ENCODE measurements around the gene NUDT1.
"Not testable (repeated sequence)": the region's sequence is repeated elsewhere in the genome, so short reads cannot be mapped to it uniquely, and the experiment has no call there.

Gene NUDT1

DNA sequence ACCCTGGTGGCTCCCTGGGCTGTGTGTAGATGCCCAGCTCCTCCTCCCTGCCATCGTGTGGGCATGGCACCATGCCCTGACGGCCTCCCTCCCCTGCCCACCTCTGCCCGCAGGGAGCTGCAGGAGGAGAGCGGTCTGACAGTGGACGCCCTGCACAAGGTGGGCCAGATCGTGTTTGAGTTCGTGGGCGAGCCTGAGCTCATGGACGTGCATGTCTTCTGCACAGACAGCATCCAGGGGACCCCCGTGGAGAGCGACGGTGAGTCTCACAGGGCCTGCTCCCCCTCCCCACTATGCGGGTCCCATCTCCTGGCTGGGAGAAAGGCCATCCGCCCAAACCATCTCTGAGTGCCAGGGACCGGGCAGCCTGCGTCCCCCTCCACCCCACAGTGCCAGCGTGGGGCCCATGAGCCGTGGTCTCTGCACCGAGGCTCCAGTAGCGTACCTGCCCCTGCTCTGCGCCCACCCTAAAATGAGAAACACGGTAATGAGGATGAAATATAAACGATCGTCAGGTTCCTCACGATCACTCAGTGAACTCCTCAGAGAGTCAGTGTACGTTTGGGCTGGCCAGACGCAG lies 7.8 kb downstream of the NUDT1 start:
- no peak for DNase-seq (ENCODE audit: low read depth)

DNA sequence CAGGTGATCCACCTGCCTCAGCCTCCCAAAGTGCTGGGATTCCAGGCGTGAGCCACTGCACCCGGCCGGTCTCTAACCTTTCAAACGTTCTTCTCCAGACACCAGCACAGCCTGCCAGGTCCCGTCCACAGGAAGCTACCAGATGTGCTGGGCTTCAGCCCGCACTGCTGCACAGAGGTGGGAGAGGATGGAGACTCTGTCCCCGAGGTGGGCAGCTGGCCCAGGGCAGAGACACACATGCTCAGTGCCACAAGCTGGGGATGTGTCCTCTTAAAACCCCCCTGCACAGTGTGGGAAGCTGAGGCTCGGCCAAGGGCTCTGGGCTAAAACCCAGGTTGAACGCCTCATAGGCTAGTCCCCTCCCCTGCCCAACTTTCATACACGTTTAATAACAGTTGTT lies 9.4 kb downstream of the NUDT1 start:
- no peak for DNase-seq (ENCODE audit: low read depth)

DNA sequence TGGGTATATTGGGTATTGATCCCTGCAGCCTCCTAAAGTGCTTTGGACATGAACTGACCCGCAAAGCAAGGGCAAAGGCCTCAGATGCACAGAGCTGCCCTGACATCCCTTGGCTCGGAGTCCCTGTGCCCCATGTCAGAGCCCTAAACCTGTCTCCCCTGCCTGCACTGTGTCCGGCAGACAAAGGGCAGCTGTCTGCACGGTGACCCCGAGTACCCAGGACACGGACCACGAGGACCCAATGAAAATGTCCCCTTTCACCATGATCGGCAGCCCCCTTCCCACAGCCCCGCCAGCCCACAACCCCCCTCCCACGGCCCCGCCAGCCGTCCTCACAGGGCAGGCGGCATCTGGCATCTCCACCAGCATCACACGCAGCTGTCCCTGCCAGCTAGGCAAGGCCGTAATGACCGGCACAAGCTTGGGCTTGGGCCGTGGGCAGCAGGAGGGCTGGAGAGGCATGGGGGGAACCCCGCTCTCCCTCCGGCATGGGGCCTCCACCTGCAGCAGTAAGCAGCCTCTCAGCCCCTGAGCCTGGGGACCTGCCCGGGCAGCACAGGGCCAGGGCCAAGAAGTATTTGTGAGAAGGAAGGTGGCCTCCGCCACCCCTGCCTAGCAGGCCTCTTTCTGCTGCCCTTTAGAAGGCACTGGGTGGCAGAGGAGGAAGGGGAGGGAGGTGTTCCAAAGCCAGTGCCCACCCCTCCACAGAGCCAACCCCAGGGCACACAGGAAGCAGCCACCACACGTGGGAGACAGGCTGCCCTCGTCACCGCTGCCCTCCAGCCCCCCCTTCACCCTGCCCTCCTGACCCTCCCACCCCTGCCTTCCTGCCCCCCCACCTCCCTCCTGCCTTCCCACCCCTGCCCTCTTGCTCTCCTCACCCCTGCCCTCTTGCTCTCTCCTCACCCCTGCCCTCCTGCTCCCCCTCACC lies 10.1 kb downstream of the NUDT1 start:
- DNase-seq (ENCODE audit: low read depth) = no peak

DNA sequence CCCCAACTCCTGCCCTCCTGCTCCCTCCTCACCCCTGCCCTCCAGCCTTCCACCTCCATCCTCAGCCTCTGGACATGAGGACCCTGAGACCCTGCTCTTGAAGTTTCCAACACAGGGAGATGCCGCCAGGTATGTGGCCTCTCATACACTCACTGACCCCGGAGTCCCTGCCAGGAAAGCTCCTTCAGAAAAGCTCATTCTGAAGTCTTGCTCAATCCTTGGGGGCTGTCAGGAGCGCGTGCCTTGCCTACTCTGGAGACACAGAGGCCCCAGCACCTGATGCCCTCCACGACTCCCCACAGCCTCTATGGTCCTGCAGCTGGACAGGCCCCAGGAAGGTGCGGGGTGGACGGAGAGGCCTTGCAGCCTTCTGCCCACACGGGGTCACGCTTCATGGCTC lies 11.0 kb downstream of the NUDT1 start:
- no peak for DNase-seq (ENCODE audit: low read depth)

DNA sequence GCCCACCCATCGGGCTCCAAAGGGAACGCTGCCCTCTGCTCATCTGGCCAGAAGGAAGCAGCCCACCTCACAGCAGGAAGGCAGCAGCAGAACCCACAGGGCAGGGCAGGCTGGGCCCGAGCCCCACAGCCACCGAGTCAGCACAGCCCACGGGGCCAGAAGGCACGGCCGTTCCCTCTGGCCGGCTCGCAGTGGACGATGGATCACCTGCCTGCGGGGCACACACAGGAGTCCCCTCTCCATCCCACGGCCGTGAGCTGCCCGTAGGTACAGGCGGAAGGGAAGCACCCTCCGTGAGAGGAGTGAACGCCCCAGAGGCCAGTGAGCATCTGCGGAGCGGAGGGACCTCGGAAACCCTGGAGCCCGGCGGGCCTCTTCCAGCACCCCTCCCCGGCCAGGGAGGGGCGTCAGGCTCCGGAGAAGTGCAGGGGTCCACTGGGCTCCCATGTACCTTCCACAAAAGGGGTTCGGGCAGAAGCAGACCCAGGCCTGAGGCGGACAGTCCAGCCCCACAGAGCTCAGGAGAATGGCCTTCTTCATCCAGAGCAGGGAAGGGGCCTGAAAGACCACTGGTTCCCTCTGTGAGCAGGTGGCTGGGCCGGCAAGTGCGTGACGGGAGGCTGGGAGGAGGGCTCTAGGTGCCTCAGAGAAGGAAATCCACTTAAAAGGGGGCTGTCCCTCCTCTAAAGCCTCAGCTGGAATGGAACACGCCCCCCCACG lies 11.7 kb downstream of the NUDT1 start:
- no peak for DNase-seq (ENCODE audit: low read depth)

DNA sequence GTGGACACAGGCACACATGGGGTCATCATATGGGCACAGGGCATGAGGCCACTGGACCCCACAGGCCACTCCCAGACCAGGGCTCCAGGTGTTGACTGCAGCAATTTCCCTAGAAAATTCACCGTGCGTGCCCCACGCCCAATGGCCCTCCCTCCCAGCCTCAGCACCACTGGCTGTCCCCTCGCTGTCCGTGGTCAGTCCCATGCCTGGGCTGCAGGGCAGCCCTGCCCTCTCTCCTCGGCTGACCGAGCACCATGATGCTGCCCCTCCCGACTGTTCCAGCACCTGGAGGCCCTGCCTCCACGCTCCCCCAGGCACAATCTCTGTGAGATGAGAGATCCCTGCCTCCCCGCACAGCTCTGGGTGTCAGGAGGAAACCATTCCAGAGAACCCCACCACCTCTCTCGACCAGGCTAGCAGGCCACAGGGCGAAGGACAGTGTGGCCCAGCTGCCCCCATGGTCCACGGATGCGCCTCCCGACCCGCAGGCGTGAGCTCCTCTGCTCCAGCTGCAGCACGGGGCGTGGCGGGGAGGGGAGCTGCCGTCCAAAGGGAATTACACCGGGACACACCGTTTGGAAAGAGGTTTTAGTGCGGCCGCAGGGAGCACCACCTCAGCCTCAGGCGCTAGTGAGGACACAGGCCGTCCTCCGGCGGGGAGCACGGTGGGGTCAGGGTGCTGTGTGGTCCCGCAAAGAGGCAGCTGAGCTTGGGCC lies 12.6 kb downstream of the NUDT1 start:
- no peak for DNase-seq (ENCODE audit: low read depth)

DNA sequence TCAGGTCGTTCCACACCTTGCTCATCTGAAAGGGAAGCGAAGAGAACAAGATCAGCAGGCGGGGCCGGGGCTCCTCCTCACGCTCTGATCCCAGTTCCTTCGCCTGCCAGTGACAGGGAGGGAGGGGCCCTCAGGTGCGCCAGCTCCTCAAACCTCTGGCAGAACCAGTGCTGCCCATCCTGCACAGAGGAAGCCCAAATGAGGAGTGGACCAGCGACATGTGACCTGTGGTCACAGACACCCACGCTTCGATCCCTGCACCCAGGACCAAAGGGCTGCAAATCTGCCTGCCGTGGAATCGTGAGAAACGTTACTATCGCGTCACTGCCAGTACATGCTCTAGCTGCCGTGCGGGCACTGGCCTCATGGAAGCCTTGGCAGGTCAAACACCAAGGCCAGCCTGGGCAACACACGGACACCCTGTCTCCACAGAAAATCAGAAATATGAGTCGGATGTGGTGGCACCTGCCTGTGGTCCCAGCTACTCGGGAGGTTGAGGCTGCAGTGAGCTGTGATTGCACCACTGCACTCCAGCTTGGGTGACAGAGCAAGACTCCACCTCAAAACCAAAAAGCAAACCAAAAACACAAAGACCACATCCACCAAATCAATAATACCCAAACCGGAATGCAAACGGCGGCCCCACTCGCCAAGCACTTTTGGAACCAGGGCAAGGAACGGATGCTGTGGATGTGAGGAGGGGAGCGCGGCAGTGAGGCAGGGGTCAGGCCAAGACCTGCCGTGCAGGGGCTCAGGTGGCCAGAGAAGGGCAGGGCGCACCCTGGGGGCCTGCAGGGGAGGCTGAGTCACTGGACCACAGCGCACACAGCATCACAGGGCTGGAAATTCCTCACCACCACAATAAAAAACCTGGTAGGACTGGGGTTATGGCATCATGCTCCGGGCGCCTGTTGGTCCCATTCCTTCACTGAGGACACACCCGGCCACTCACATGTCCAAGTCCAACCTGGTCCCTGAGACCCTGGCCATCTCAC lies 13.4 kb downstream of the NUDT1 start:
- no peak for DNase-seq (ENCODE audit: low read depth)

DNA sequence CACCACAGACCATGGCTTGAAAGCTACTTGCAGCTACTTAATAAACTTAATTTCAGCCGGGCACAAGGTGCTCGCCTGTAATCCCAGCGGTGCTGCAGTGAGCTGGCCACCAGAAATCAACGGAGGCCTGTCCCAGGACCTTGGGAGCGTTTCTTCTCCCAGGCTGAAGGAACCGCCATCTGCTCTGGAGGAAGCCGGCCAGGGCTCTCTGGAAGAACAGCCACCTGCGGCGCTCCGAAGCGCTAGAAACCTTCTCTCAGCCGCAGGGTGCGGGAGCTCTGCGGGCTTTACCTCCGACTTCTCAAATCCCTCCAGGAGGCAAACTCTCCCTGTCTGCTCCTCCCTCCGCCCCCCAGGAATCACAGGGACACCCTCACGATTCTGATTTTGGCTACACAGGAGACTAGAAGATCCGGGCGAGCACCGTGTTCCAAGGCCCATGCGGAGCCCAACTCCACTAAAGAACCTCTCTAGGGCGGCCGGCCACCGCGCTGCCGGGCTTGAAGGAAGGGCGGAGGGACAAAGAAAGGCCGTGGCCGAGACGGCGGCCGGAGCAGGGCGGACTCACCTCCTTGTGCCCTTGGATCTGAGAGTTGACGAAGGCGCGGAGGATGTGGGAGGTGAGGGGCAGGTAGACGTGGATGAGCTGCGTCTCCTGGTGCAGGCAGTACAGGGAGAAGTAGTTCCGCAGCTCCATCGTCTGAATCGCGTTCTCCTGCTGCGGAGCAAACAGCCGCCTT lies 14.4 kb downstream of the NUDT1 start:
- DNase-seq (ENCODE audit: low read depth) = no peak

DNA sequence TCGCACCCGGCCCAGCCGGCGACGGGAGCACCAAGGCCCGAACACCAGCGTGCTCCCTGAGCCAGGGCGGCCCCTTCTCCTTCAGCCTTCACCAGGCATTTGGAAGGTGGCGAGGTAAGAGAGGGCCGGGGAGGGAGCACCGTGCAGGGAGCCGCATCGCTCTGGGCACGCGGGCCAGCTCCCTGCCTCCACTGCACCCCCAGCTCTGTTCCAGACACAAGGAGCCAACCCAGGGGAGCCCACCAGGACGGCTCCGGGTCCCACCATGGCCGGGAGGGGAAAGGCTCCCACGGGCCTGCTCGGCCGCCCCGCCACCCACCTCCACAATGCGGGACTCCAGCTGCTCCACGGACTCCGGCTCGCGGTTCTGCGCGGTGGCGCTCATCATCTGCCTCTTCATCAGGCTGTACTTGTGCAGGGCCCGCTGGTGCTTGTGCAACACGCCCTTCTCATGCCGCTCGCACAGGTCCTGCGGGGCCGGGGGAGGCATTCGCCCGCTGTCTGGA lies 15.1 kb downstream of the NUDT1 start:
- DNase-seq (ENCODE audit: low read depth) = no peak

DNA sequence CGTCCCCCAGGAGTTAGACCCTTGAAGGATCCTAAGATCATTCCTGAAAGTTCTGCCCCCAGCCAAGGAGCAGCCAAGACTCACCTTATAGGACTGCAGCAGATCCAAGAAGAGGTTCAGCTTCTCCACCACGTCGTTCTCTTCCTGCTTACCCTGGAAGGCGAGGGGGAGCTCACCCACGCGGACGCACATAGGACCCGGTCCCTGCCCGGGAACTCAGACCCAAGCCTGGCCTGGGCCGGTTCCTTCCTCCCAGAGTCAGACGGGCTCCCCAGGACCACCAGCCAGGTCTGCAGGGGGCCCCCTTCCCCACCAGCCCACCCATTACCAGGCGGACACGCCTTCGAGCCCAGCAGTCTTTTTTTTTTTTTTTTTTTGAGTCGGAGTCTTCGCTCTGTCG lies 15.6 kb downstream of the NUDT1 start:
- no peak for DNase-seq (ENCODE audit: low read depth)

DNA sequence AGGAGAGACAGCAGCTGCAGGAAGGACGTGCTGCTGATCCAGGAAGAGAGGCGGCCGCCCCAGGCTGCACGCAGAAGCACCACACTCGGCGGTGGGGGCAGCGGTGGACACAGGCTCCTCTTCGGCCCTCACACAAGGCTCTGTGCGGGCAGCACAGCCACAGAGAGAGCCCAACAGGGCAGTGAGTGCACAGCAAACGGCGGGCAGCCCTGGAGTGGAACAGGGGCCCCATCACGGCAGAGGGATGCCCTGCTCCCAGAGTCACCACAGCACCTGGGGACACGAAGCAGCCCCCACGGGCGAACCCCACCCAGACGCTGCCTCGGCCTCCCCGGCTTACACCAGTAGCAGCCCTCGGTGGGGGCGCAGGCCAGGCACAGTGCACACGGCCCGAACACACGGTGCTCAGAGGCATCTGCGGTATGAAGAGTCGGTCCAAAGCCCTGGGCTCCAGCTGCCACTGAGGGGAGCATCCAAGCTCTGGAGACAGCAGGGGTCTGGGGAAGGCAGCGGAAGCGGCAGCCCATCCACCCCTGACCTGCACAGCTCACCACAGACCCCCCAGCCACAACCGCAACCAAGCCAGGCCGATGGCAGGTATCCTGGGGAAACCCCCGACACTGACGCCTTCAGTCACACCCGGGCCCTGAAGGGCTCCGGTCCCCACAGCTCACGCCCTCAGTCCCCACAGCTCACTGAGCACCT lies 16.8 kb downstream of the NUDT1 start:
- DNase-seq (ENCODE audit: low read depth) = no peak

DNA sequence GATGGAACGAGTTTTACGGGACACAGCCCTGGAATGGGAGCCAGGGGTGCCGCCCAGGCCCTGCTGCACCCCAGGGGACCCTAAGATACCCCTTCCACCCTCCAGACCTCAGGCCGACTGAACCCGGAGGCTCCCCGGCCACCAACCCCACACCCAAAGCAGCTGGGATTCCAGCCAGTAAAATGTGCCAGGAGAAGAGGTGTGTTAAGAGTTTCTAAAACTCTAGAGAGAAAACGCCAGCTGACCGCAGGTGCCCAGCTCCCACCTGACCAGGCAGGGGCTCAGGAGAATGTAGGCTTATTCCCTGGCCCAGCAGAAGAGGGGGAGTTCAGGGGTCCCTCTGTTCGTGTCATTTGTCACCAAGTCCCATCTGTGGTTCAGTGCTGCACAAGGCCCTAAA lies 17.5 kb downstream of the NUDT1 start:
- no peak for DNase-seq (ENCODE audit: low read depth)

DNA sequence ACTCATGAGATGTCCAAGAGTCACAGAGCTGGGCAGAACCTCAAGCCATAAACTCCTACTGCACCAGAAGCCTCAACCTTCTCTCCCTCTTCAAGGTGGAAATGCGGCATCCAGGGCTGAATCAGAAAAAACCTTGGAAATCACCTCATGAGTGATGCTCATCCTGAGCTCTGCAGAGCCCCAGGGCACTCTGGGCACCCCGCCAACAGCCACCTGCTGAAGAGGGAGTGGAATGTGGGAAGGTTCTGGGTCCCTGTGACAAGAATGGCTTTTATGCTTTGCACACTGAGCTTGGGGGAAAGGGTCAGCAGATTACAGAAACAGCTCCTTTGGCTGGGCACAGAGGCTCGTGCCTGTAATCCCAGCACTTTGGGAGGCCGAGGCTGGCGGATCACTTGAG lies 18.8 kb downstream of the NUDT1 start:
- no peak for DNase-seq (ENCODE audit: low read depth)

DNA sequence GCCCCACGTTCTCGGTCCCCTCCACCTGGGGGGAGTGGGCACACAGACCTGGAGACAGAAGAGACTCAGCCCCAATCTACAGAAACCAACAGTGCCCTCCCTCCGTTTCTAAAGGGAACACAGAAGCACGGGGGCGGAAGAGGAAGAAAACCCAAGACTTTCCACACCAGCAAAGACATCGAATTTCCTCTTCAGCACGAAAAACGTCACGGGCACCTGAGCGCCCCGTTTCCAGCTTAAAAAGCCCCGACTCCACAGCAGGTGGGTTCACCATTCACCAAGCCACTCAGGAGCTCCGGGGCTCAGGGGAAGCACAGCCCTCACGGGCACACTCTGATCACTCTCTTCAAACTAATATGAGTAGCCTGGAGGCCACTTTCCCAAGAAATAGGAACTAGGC lies 19.6 kb downstream of the NUDT1 start:
- no peak for DNase-seq (ENCODE audit: low read depth)

DNA sequence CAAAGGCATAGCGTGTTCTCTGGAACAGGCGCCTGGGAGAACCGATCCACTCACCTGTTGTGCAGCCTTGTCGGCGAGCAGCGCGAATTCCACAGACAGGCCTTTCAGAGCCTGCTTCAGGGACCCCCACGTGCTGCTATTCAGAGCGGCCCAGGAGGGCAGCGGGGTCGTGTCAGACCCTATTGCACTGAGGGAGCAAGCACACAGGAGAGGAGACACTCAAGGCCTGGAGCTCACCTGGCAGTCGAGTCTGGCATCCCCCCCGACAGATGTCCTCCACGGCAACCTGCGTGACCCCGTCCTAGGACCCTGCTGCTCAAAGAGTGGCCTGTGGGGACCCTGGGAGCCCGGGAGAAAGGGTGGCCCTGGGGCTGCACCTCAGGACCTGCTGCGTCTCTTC lies 21.1 kb downstream of the NUDT1 start:
- DNase-seq (ENCODE audit: low read depth) = no peak

DNA sequence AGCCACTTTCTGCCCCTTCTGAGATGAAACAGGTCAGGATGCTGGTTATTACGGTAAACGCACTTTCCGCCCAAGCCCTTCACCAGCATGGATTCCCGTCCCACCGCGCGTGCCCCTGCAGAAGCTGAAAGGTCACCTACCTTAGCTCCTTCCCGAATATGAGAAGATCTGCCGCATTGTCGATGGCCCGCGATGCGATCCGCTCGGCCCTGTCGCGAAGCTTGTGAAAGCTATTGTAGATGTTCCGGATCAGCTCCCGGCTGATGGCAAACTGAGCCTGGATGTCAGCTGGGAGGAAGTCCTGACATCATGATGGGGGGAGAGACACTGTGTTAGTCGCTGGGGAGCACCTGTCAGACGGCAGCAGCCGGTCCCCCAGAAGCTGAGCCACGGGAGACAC lies 22.1 kb downstream of the NUDT1 start:
- no peak for DNase-seq (ENCODE audit: low read depth)

DNA sequence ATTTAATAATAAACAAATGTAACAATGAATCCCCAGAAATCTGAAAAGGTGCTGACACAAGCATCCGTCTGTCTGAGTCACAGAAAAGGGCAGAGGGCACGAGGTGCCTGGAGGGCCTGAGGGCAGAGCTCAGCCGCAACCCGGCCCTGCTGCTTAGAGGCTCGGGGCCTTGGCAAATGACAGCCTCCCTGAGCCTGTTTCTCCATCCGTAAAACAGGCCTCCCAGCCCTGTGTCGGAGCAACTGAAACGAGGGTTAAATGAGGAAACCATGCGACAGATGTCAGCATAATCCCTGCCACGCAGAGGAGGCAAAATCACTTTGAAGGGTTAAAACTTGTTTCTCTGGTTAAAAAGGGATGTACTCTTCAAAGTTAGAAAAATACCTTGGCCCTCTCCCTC lies 24.9 kb downstream of the NUDT1 start:
- DNase-seq (ENCODE audit: low read depth) = no peak

DNA sequence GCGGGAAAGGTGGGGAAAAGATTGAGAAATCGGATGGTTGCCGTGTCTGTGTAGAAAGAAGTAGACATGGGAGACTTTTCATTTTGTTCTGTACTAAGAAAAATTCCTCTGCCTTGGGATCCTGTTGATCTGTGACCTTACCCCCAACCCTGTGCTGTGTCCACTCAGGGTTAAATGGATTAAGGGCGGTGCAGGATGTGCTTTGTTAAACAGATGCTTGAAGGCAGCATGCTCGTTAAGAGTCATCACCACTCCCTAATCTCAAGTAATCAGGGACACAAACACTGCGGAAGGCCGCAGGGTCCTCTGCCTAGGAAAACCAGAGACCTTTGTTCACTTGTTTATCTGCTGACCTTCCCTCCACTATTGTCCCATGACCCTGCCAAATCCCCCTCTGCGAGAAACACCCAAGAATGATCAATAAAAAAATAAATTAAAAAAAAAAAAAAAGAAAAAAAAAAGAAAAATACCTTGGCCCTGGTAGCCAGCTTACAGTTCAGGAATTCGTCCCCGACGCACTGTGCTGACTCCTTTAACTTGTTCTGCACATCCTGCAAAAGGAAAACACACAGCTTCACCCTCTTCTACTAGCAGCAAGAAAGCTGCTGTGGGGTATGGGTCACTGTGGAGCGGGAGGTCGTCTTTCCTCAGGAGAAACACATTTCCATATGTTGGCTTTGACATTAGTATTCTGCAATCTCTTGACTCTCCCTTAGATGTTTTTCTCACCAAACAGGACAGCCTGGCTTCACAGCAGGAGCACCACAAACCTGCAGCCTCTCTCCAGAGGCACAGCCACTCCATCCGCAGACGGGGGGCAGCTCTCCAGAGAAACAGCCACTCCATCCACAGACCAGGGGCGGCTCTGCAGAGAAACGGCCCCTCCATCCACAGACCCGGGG lies 27.3 kb downstream of the NUDT1 start:
- DNase-seq (ENCODE audit: low read depth) = not testable (repeated sequence)
